ENCODE measurements around the gene ASCC1. TPM values are rescaled to one million over a fixed set of nuclear protein-coding genes. Genes with fewer than 3 reads are reported as not detected.

Gene ASCC1
- polyA plus RNA-seq, 2 of the 4 experiments (the other 2 are of a cell fraction): 56.5 to 82.3 TPM

GRCh38 chr10:72072046-72072445 is 144.0 kb downstream of the ASCC1 start (continued):
- no peak for TF ChIP-seq JUN (IDR thresholded peaks at IDR 0.05)
- no peak for TF ChIP-seq REST (IDR thresholded peaks at IDR 0.05)
- no peak for TF ChIP-seq ZFP36 (IDR thresholded peaks at IDR 0.05; ENCODE audit: borderline replicate concordance, partially characterized antibody)
- TF ChIP-seq PBX3 (IDR thresholded peaks at IDR 0.05): no peak
- no peak for TF ChIP-seq HDAC2 (IDR thresholded peaks at IDR 0.05)

DNA sequence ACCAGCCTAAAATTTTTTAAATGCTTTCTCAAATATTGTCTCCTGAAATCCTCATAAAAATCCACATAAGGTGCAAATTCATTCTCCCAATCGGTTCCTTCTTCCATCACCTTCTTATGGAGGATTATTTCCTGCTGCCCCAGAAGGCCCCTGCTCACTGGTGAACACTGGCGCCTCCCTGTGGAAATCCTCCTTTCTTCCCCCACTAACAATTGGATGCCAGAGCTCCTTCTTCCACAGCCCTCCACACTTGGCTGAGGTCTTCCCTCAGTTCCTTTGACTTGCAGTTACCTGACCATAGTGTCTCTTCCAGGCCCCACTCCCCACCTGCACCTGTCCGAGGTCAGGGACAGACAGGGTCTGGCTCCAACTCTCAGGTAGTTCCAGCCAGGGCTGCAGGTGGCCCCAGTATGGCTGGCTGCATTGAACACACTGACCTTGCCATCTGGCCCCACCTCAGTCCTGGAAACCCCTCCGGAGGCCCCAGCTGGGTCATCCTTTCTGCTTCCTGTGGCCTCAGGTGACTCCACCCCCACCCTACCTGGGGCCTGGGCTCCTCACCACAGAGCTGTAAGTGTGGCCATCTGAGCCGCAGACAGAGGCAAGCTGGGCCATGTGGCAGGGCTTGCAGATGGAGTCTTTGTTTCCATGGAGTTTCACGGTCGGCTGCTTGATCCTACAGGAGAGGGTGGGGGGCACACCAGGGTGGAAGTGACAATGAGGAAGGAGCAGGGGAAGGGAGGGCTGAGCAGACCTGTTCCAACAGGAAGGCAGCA is 146.1 kb downstream of the ASCC1 start:
- 85% methylated on average over 5 of the region's 7 CpGs for WGBS (ENCODE audit: missing lambda C conversion rate)
- no peak overlapping the region for H3K4me3 ChIP-seq
- CTCF ChIA-PET: interaction anchor here (1.2 to 5.6 kb wide), 5 partner anchors 9 to 174 kb away, joined by 3 to 29 read pairs (median 5); no protein-coding TSS in a partner anchor
- peaks cover 4% of the 10 kb centered on the region; the same call in 2 of the 3 replicates for H3K9me3 ChIP-seq
- TF ChIP-seq HOXB5 (CRISPR knock-in tag; IDR thresholded peaks at IDR 0.05) (no peak), NR3C1 (IDR thresholded peaks at IDR 0.05) (no peak), ZFP36 (IDR thresholded peaks at IDR 0.05; ENCODE audit: borderline replicate concordance, partially characterized antibody) (no peak), ELK1 (IDR thresholded peaks at IDR 0.05; ENCODE audit: low read depth, low read length) (no peak), FOSB (CRISPR knock-in tag; IDR thresholded peaks at IDR 0.05) (no peak), RAD21 (conservative IDR thresholded peaks at IDR 0.05 in 1 of 2, IDR thresholded peaks at IDR 0.05 in 1 of 2) (peak in 1 of 2 experiments; percentile 24; a peak in 1 of 5 replicates), REST (IDR thresholded peaks at IDR 0.05) (no peak), RCOR1 (IDR thresholded peaks at IDR 0.05; ENCODE audit: low read depth, low read length) (no peak)
- TF ChIP-seq, protein P1, sequence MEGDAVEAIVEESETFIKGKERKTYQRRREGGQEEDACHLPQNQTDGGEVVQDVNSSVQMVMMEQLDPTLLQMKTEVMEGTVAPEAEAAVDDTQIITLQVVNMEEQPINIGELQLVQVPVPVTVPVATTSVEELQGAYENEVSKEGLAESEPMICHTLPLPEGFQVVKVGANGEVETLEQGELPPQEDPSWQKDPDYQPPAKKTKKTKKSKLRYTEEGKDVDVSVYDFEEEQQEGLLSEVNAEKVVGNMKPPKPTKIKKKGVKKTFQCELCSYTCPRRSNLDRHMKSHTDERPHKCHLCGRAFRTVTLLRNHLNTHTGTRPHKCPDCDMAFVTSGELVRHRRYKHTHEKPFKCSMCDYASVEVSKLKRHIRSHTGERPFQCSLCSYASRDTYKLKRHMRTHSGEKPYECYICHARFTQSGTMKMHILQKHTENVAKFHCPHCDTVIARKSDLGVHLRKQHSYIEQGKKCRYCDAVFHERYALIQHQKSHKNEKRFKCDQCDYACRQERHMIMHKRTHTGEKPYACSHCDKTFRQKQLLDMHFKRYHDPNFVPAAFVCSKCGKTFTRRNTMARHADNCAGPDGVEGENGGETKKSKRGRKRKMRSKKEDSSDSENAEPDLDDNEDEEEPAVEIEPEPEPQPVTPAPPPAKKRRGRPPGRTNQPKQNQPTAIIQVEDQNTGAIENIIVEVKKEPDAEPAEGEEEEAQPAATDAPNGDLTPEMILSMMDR (IDR thresholded peaks at IDR 0.05): peak; percentile 21; the same call in 2 of the 3 replicates
- ATAC-seq (peak in 1 of 2 experiments; percentile 44; a peak in 2 of 6 replicates), FAIRE-seq (no peak), DNase-seq (ENCODE audit: low read depth in 1 of 2, low spot score in 1 of 2) (no peak)
- H3K4me1 ChIP-seq: no peaks in the 10 kb centered on the region
- no peak overlapping the region for H3K4me2 ChIP-seq
- H3K27ac ChIP-seq: no peak overlapping the region
- POLR2A ChIA-PET: no interaction called here
